HCT116 (cell line): ENCODE results near the gene KRTAP10-8. TPM values are rescaled to one million over a fixed set of nuclear protein-coding genes. Genes with fewer than 3 reads are reported as not detected.
"Not testable (repeated sequence)": the region's sequence is repeated elsewhere in the genome, so short reads cannot be mapped to it uniquely, and the experiment has no call there.

Experiments used
- ATAC-seq: fragments of 200-7000 bp; cut with Tn5 transposase; 2 replicates; pipeline ENCODE4 v1.9.1; 2020; ENCODE audit warnings: mild to moderate bottlenecking, moderate library complexity
- BruUV-seq: library from RNA; stranded (reverse); fragments of 400-500 nt; replicated peaks from 2 replicates; lab custom pipeline; 2021; lab: Mats Ljungman, UMichigan
- CTCF ChIA-PET: fragments of 300-600 bp; sonication (Branson Sonifier 250); formaldehyde crosslinking; loops from one replicate; lab custom pipeline; 2021; ENCODE audit warnings: antibody characterized with exemption; lab: Charles Lee
- POLR2A ChIA-PET: fragments of 300-600, 350-600 bp; sonication (Branson Sonifier 250); formaldehyde crosslinking; loops from one replicate; lab custom pipeline; 2021; ENCODE audit warnings: antibody characterized with exemption; lab: Charles Lee
- RAD21 ChIA-PET, 2 experiments: fragments of 300-600 bp; sonication (Branson Sonifier 250); formaldehyde crosslinking; loops; one replicate each; lab custom pipeline; 2023; ENCODE audit warnings: low total read pairs in 2 of 2; ENCODE audit not compliant: uncharacterized antibody in 2 of 2, unreplicated experiment in 2 of 2, low non-redundant PET in 1 of 2; lab: Charles Lee
- DNase-seq: peaks from one replicate; pipeline ENCODE4 v3.0.0-alpha.2; 2010; ENCODE audit warnings: low read depth, low spot score
- H2AFZ ChIP-seq: fragments of 200-600 bp; shearing (Covaris generic), sonication (generic); 2 replicates; pipeline ENCODE4 v1.6.1; 2017; ENCODE audit warnings: low read depth, mixed run types, mixed read lengths, antibody characterized with exemption, low read length; ENCODE audit not compliant: poor library complexity, severe bottlenecking
- H3K27ac ChIP-seq: 2 replicates; pipeline ENCODE4 v1.5.1; 2012; ENCODE audit warnings: low read depth, low read length
- H3K27me3 ChIP-seq: fragments of 200-600 bp; sonication (generic); 2 replicates; pipeline ENCODE4 v1.6.1; 2016; ENCODE audit warnings: mixed run types, low read length, mixed read lengths; ENCODE audit not compliant: insufficient read depth
- H3K36me3 ChIP-seq, 2 experiments: fragments of 200-500 bp in 1 of 2; fragments of 200-600 bp in 1 of 2; sonication (Bioruptor generic) in 1 of 2; sonication (generic) in 1 of 2; 2 replicates each; pipeline versions ENCODE4 v1.5.1 to v1.6.1; 2014 to 2016; ENCODE audit warnings: low read length in 2 of 2, inconsistent platforms in 1 of 2, mixed read lengths in 1 of 2, mixed run types in 1 of 2; ENCODE audit not compliant: insufficient read depth in 2 of 2, control insufficient read depth in 1 of 2
- H3K4me1 ChIP-seq, 2 experiments: fragments of 200-600 bp in 1 of 2; sonication (generic) in 1 of 2; 2 replicates each; pipeline versions ENCODE4 v1.5.1 to v1.6.1; 2012 to 2017; ENCODE audit warnings: low read length in 2 of 2, inconsistent platforms in 1 of 2, mild to moderate bottlenecking in 1 of 2, mixed read lengths in 1 of 2, mixed run types in 1 of 2, moderate library complexity in 1 of 2; ENCODE audit not compliant: insufficient read depth in 2 of 2, control insufficient read depth in 1 of 2
- H3K4me2 ChIP-seq: fragments of 200-600 bp; sonication (generic); 2 replicates; pipeline ENCODE4 v1.6.1; 2017; ENCODE audit warnings: mixed run types, low read length, mixed read lengths
- H3K4me3 ChIP-seq, 2 experiments: fragments of 200-600 bp in 1 of 2; sonication (generic) in 1 of 2; replicated peaks in 1 of 2; 2 replicates each; pipeline ENCODE4 v1.5.1; 2011 to 2016; ENCODE audit warnings: low read length in 2 of 2, control low read depth in 1 of 2, low read depth in 1 of 2, mild to moderate bottlenecking in 1 of 2, mixed read lengths in 1 of 2, mixed run types in 1 of 2
- H3K79me2 ChIP-seq: fragments of 200-600 bp; sonication (generic); 2 replicates; pipeline ENCODE4 v1.6.1; 2017; ENCODE audit warnings: mild to moderate bottlenecking, mixed run types, low read length, moderate library complexity, mixed read lengths; ENCODE audit not compliant: insufficient read depth
- H3K9ac ChIP-seq: fragments of 200-600 bp; sonication (generic); 2 replicates; pipeline ENCODE4 v1.6.1; 2016; ENCODE audit warnings: low read length, mixed read lengths
- H3K9me2 ChIP-seq: fragments of 200-600 bp; sonication (generic), shearing (Covaris generic); 2 replicates; pipeline ENCODE4 v1.6.1; 2017; ENCODE audit warnings: mixed run types, mild to moderate bottlenecking, moderate library complexity; ENCODE audit not compliant: insufficient read depth
- H3K9me3 ChIP-seq, 2 experiments: fragments of 200-500 bp in 1 of 2; fragments of 200-600 bp in 1 of 2; sonication (Bioruptor generic) in 1 of 2; sonication (generic) in 1 of 2; 2 replicates each; pipeline ENCODE4 v1.6.1; 2014 to 2017; ENCODE audit warnings: low read length in 2 of 2, mixed read lengths in 2 of 2, inconsistent platforms in 1 of 2, low read depth in 1 of 2, mild to moderate bottlenecking in 1 of 2, mixed run types in 1 of 2, moderate library complexity in 1 of 2; ENCODE audit not compliant: control insufficient read depth in 1 of 2, insufficient read depth in 1 of 2
- H4K20me1 ChIP-seq: fragments of 200-600 bp; sonication (generic), shearing (Covaris generic); 2 replicates; pipeline ENCODE4 v1.6.1; 2017; ENCODE audit warnings: mixed run types, mild to moderate bottlenecking, moderate library complexity; ENCODE audit not compliant: insufficient read depth
- intact Hi-C: fragments of 100-400 bp; cut with micrococcal nuclease; formaldehyde crosslinking; loops from 2 replicates; pipeline ENCODE4 v1.10.0; 2022
- total RNA-seq: library from RNA; stranded (reverse); gene quantifications from one replicate; pipeline ENCODE4 v1.2.1, GENCODE V29; 2021; ENCODE audit not compliant: unreplicated experiment

The KRTAP10-8 gene
- total RNA-seq, 1 experiment from 2014 or later = not detected

GRCh38 chr21:44627181-44627822 lies 15.4 kb downstream of the KRTAP10-8 start:
- H3K27ac ChIP-seq, H3K4me3 ChIP-seq, H3K9ac ChIP-seq, H3K4me1 ChIP-seq, CTCF ChIA-PET, H3K9me2 ChIP-seq, intact Hi-C loops, H3K36me3 ChIP-seq, RAD21 ChIA-PET, ATAC-seq, DNase-seq, H4K20me1 ChIP-seq, POLR2A ChIA-PET, H3K79me2 ChIP-seq, BruUV-seq, H3K27me3 ChIP-seq, H3K4me2 ChIP-seq, H2AFZ ChIP-seq: not testable (repeated sequence)
- peaks cover 10 to 25% of the 10 kb centered on the region in 2 experiments; a peak in 3 of 4 replicates for H3K9me3 ChIP-seq

- H3K4me1 ChIP-seq, DNase-seq, H3K4me2 ChIP-seq, intact Hi-C loops, H3K4me3 ChIP-seq, H3K36me3 ChIP-seq, H3K9me2 ChIP-seq, H3K27me3 ChIP-seq, H3K9ac ChIP-seq, RAD21 ChIA-PET, CTCF ChIA-PET, H4K20me1 ChIP-seq, H3K27ac ChIP-seq, H3K79me2 ChIP-seq, POLR2A ChIA-PET, BruUV-seq, ATAC-seq, H2AFZ ChIP-seq: not testable (repeated sequence)
- peaks cover 10 to 22% of the 10 kb centered on the region in 2 experiments; a peak in 3 of 4 replicates for H3K9me3 ChIP-seq
Measured at GRCh38 chr21:44627831-44628233, 16.0 kb downstream of the KRTAP10-8 start.
